ENCODE measurements around the gene FRS3.

DNA sequence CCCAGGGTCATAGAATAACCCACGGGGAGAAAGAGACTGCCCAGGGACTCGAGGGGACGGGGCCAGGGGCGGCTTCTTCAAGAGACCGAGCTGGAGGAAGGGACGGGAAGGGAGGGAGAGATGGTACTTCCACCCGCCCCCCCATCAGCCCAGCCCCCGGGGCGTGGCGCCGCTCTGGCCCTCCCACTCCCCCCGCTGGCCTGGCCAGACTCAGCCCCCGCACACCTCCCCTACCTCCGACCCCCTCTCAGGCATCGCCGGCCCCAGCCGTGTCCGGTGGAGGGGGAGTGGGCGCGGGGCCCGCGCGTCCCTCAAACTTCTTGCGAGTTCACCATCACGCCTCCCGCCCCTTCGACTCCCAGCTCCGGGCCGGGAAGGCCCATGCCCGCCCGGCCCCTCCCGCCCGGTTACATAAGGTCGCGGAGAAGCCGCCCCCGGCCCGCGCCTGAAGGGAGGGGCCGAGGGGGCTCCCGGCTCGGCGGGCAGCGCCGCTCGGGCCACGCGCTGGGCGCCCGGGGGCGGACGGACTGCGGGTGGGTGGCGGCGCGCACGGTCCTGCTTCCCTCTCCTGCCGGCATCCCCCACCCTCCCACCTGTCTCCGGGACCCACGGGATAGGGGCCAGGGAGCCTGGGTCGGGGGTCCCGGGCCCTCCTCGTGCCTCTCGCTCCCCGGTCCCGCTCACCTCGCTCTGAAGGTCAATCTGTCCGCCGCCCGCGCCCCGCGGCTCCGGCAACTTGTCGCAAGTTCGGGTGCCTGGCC, 44.9 kb downstream of the FRS3 start:
- TF ChIP-seq EZH2 (IDR thresholded peaks at IDR 0.05) = no peak
- no peak for TF ChIP-seq POLR2AphosphoS5 (IDR thresholded peaks at IDR 0.05; ENCODE audit: borderline replicate concordance, low read depth, low read length)
